Measurements from ENCODE around the gene CHI3L1.
A peak's percentile ranks its signal among the peaks of the same experiment; 100 is the strongest.

Gene CHI3L1

GRCh38 chr1:203204756-203205155, 18.3 kb upstream of the CHI3L1 start:
- DNase-seq: no peak

DNA sequence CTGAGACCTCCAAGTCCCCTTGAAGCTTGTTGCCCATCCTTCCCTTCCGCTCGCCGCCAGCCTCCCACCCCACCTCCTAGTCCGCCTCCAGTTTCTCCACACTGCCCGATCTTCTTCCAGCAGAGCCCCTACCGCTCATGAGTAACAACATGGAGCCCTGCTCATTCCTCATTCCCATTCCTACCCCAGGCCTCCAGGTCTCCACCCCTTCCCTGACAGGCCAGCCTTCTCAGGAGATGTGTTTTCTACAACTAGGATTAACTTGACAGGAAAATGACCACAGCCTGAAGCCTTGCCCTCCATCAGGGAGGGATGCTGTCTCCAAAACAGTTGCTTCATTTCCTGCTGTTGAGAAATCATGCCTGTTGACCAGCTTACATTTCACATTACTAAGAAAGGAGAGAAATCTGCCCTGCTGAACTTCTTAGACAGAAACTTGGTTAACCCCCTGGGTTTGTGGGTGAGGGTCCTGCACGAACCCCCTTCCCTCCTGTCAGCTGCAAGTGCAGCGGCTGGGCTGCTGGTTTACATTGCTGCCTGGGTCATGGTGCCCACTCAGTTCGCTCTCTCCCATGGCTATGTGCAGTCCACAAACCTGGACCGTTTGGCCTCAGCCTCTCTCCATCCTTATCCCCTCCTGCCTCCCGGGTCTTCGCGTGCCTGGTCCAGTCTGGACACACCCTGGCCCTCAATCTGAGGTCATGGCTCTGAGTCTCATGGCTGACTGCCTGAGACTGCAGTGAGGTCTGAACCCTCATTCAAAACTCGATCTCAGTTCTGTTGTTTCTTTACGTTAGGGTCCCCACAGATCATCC, 16.1 kb upstream of the CHI3L1 start:
- peak; percentile 78 to 85 for DNase-seq

DNA sequence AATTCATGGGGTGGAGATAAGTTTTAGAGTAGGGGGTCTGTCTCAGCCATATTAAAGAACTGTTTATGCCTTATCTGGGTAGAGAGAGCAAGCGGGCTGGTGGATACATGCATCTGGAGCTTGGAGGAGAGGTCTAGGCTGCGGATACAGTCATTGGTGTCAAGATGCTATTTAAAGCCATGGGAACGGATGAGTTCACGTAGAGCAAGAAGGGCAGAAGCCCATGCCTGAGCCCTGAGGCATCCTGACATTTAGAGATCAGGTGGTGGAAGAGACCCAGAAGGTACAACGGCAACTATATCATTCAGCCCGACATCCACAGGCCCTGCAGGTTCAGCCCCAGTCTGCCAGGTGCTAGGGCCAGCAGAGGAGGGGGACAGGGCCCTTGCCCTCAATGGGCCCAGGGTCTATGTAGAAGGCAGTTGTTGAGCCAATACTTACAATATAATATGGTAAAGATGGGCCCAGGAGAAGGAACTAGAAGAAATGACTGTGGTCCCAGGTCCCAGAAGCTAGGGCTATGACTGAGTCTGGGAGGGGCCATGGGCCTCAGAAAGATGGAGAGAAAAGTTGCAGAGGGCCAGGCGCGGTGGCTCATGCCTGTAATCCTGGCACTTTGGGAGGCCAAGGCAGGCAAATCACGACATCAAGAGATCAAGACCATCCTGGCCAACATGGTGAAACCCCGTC, 15.2 kb upstream of the CHI3L1 start:
- DNase-seq: no peak

GRCh38 chr1:203200916-203201315, 14.4 kb upstream of the CHI3L1 start:
- DNase-seq: no peak

- DNase-seq: peak; percentile 67 to 89
Measured at GRCh38 chr1:203199816-203200571, 13.5 kb upstream of the CHI3L1 start.

GRCh38 chr1:203199481-203199815, 12.9 kb upstream of the CHI3L1 start:
- no peak for DNase-seq

- no peak for DNase-seq
Measured at GRCh38 chr1:203199002-203199401, 12.5 kb upstream of the CHI3L1 start.

DNA sequence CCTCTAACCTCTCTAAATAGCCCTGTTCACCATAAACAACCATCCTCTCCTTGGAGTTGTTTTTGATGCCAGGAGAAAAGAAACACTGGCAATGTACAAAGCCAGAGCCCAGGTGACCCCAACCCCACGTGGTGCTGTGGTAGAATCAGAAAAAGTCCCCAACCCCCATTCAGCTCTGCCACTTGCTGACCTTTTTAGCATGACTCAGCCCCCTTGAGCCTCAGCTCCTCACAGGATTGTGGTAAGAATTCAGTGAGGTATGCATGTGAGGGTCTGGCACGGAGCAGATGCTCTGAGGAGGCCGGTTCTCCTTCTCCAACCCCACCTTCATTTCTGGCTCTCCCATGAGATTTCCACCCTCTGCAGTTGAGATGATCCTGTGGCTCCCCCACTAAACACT, 11.1 kb upstream of the CHI3L1 start:
- DNase-seq: no peak

GRCh38 chr1:203196371-203196770, 9.9 kb upstream of the CHI3L1 start:
- no peak for DNase-seq

DNA sequence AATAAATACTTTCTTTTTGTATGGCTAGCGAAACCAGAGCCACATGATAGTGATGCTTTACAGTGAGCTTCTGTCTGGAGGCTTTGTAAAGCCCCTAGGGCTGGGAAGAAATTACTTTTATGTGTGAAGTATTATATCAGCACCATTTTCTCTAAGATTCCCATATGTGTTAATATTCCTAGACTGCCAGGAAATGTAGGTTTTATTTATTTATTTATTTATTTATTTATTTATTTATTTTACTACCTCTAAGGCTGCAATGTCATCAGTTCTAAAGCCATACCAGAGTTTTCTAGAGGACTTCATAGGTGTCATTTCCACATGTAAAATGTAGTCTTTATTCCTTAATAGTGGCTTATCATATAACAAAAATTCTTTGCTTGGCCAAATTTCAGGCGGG, 4.4 kb upstream of the CHI3L1 start:
- no peak for DNase-seq

DNA sequence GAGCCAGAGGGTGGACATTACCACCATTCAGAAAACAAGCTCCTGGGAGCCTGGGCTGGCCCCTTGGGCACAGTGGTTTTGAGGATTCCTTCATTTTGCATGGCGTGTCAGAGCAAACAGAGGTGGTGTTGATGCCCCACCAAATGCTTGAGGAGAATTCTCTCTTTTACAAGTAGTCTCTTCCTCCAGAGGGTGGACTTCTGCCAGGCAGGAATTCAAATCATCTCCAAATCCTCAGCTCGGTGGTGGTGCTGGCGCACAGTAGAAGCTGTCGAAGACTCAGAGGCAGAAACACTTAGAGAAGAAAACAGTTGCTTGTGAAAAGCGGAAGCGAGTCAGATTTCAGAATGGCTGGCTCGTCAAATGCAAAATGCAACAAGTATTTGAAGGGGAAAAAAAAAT, 3.4 kb upstream of the CHI3L1 start:
- no peak for DNase-seq

GRCh38 chr1:203188686-203189232, 2.3 kb upstream of the CHI3L1 start:
- no peak for DNase-seq

DNA sequence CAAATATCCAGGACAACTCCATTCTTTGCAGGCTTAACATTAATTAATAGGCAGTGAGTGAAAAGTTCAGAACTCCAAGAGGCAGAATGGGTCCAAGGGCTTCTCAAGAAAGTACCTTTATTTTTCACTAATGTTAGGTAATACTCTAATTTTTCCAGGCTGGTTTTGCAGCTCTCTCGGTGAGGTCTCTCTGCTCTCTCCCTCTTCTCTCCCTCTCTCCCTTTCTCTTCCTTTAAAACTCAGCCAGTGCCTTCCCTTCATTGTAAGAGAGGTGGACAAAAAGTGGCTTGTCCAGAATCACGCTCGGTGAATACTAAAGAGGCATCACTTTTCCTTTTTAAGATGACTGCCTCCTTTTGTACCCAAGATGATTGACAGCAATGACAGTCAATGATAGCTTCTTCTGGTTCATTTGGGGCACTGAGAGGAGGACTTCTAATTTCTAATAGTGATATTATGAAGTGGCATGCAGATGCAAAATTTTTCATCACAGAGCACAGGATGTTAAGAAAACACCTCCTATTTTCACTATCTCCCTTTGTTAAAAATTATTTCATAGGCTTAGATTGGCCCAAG, 1.3 kb upstream of the CHI3L1 start:
- no peak for DNase-seq

GRCh38 chr1:203187304-203187685, 791 bp upstream of the CHI3L1 start:
- DNase-seq: peak; percentile 85 to 97

- DNase-seq: no peak
Measured at GRCh38 chr1:203186091-203186445, 436 bp downstream of the CHI3L1 start.

GRCh38 chr1:203185585-203185984, 919 bp downstream of the CHI3L1 start:
- DNase-seq: no peak

GRCh38 chr1:203185061-203185461, 1.4 kb downstream of the CHI3L1 start:
- no peak for DNase-seq

GRCh38 chr1:203184467-203184866, 2.0 kb downstream of the CHI3L1 start:
- no peak for DNase-seq

GRCh38 chr1:203183828-203184227, 2.7 kb downstream of the CHI3L1 start:
- DNase-seq: no peak

DNA sequence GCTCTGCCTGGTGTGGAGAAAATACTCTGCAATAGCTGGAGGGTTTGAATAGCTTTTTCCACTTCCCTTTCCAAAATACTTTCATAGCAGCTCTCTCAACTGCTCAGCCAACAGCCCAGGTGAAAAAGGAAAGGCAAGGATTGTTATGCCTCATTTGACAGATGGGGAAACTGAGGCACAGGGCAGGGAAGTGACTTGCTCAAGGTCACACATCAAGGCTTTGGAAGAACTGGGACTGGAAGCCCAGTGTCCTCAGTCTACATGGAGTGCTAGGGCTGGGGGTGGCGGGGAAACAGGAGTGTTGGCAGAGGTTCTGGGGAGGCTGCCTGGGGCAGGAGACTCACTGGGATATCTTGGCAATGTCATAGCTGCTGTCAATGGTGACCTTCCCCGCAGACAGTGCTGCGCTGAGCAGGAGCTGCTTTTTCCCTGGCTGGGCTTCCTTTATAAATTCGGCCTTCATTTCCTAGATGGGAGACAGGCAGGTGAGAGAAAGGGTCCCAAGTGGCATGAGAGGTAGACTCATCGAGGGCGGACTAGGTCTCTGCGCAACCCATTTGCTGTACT, 4.0 kb downstream of the CHI3L1 start:
- DNase-seq: no peak

GRCh38 chr1:203181586-203182386, 4.7 kb downstream of the CHI3L1 start:
- DNase-seq: no peak

Data from inflammatory macrophage treated with lipopolysaccharide for 1 hour (primary cell).